ENCODE results near the gene MESD. TPM values are rescaled to one million over a fixed set of nuclear protein-coding genes. Genes with fewer than 3 reads are reported as not detected.

MESD gene
- total and polyA plus RNA-seq, 9 of the 15 experiments (the other 6 are each of a cell fraction or from before 2014, with no cell fraction given), result 11.3 to 39.7 (median 22.8) TPM

DNA sequence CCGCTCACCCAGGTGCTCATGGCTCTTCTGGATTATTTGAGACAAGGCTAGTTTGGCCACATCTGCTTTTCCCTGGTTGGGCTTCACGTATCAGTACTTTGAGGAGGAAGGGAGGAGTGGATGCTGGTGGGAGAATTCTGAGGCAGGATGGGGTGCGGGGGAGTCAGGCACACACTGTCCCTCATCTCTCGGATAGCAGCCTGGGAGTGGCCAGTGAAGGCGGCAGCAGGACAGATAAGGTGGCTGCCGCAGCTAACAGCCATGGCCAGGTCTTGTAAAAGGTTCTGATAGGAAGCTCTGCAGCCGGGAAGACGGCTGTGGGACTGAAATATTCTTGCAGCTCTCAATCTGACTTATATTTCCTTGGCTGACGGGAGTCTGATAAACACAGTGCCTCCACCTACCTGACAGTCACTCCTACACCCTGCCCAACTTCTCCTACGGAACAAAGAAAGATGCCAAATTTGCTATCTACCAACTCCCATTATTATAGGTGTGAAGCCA, 87.3 kb downstream of the MESD start (continued):
- TF ChIP-seq, protein P1, sequence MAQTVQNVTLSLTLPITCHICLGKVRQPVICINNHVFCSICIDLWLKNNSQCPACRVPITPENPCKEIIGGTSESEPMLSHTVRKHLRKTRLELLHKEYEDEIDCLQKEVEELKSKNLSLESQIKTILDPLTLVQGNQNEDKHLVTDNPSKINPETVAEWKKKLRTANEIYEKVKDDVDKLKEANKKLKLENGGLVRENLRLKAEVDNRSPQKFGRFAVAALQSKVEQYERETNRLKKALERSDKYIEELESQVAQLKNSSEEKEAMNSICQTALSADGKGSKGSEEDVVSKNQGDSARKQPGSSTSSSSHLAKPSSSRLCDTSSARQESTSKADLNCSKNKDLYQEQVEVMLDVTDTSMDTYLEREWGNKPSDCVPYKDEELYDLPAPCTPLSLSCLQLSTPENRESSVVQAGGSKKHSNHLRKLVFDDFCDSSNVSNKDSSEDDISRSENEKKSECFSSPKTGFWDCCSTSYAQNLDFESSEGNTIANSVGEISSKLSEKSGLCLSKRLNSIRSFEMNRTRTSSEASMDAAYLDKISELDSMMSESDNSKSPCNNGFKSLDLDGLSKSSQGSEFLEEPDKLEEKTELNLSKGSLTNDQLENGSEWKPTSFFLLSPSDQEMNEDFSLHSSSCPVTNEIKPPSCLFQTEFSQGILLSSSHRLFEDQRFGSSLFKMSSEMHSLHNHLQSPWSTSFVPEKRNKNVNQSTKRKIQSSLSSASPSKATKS (CRISPR knock-in tag; IDR thresholded peaks at IDR 0.05), result no peak
- TF ChIP-seq, protein P2, sequence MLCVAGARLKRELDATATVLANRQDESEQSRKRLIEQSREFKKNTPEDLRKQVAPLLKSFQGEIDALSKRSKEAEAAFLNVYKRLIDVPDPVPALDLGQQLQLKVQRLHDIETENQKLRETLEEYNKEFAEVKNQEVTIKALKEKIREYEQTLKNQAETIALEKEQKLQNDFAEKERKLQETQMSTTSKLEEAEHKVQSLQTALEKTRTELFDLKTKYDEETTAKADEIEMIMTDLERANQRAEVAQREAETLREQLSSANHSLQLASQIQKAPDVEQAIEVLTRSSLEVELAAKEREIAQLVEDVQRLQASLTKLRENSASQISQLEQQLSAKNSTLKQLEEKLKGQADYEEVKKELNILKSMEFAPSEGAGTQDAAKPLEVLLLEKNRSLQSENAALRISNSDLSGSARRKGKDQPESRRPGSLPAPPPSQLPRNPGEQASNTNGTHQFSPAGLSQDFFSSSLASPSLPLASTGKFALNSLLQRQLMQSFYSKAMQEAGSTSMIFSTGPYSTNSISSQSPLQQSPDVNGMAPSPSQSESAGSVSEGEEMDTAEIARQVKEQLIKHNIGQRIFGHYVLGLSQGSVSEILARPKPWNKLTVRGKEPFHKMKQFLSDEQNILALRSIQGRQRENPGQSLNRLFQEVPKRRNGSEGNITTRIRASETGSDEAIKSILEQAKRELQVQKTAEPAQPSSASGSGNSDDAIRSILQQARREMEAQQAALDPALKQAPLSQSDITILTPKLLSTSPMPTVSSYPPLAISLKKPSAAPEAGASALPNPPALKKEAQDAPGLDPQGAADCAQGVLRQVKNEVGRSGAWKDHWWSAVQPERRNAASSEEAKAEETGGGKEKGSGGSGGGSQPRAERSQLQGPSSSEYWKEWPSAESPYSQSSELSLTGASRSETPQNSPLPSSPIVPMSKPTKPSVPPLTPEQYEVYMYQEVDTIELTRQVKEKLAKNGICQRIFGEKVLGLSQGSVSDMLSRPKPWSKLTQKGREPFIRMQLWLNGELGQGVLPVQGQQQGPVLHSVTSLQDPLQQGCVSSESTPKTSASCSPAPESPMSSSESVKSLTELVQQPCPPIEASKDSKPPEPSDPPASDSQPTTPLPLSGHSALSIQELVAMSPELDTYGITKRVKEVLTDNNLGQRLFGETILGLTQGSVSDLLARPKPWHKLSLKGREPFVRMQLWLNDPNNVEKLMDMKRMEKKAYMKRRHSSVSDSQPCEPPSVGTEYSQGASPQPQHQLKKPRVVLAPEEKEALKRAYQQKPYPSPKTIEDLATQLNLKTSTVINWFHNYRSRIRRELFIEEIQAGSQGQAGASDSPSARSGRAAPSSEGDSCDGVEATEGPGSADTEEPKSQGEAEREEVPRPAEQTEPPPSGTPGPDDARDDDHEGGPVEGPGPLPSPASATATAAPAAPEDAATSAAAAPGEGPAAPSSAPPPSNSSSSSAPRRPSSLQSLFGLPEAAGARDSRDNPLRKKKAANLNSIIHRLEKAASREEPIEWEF (CRISPR knock-in tag; IDR thresholded peaks at IDR 0.05), result no peak
- TF ChIP-seq ZNF124 (CRISPR knock-in tag; IDR thresholded peaks at IDR 0.05) (no peak), HSF4 (CRISPR knock-in tag; IDR thresholded peaks at IDR 0.05; ENCODE audit: borderline replicate concordance) (no peak), BRF1 (IDR thresholded peaks at IDR 0.05; ENCODE audit: borderline replicate concordance, extremely low read depth, insufficient read length) (no peak), CREM (IDR thresholded peaks at IDR 0.05; ENCODE audit: low read depth) (peak; percentile 46), TGIF2 (CRISPR knock-in tag; IDR thresholded peaks at IDR 0.05) (no peak)
- TF ChIP-seq, protein P3, sequence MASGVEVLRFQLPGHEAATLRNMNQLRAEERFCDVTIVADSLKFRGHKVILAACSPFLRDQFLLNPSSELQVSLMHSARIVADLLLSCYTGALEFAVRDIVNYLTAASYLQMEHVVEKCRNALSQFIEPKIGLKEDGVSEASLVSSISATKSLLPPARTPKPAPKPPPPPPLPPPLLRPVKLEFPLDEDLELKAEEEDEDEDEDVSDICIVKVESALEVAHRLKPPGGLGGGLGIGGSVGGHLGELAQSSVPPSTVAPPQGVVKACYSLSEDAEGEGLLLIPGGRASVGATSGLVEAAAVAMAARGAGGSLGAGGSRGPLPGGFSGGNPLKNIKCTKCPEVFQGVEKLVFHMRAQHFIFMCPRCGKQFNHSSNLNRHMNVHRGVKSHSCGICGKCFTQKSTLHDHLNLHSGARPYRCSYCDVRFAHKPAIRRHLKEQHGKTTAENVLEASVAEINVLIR (CRISPR knock-in tag; IDR thresholded peaks at IDR 0.05), result no peak
- TF ChIP-seq, protein P4, sequence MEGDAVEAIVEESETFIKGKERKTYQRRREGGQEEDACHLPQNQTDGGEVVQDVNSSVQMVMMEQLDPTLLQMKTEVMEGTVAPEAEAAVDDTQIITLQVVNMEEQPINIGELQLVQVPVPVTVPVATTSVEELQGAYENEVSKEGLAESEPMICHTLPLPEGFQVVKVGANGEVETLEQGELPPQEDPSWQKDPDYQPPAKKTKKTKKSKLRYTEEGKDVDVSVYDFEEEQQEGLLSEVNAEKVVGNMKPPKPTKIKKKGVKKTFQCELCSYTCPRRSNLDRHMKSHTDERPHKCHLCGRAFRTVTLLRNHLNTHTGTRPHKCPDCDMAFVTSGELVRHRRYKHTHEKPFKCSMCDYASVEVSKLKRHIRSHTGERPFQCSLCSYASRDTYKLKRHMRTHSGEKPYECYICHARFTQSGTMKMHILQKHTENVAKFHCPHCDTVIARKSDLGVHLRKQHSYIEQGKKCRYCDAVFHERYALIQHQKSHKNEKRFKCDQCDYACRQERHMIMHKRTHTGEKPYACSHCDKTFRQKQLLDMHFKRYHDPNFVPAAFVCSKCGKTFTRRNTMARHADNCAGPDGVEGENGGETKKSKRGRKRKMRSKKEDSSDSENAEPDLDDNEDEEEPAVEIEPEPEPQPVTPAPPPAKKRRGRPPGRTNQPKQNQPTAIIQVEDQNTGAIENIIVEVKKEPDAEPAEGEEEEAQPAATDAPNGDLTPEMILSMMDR (IDR thresholded peaks at IDR 0.05 in 2 of 3, conservative IDR thresholded peaks at IDR 0.05 in 1 of 3; ENCODE audit: insufficient read depth in 2 of 3, low read depth in 1 of 3, low read length in 3 of 3), result no peak
- TF ChIP-seq, protein P5, sequence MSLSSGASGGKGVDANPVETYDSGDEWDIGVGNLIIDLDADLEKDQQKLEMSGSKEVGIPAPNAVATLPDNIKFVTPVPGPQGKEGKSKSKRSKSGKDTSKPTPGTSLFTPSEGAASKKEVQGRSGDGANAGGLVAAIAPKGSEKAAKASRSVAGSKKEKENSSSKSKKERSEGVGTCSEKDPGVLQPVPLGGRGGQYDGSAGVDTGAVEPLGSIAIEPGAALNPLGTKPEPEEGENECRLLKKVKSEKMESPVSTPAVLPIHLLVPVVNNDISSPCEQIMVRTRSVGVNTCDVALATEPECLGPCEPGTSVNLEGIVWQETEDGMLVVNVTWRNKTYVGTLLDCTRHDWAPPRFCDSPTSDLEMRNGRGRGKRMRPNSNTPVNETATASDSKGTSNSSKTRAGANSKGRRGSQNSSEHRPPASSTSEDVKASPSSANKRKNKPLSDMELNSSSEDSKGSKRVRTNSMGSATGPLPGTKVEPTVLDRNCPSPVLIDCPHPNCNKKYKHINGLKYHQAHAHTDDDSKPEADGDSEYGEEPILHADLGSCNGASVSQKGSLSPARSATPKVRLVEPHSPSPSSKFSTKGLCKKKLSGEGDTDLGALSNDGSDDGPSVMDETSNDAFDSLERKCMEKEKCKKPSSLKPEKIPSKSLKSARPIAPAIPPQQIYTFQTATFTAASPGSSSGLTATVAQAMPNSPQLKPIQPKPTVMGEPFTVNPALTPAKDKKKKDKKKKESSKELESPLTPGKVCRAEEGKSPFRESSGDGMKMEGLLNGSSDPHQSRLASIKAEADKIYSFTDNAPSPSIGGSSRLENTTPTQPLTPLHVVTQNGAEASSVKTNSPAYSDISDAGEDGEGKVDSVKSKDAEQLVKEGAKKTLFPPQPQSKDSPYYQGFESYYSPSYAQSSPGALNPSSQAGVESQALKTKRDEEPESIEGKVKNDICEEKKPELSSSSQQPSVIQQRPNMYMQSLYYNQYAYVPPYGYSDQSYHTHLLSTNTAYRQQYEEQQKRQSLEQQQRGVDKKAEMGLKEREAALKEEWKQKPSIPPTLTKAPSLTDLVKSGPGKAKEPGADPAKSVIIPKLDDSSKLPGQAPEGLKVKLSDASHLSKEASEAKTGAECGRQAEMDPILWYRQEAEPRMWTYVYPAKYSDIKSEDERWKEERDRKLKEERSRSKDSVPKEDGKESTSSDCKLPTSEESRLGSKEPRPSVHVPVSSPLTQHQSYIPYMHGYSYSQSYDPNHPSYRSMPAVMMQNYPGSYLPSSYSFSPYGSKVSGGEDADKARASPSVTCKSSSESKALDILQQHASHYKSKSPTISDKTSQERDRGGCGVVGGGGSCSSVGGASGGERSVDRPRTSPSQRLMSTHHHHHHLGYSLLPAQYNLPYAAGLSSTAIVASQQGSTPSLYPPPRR (CRISPR knock-in tag; IDR thresholded peaks at IDR 0.05; ENCODE audit: borderline replicate concordance), result no peak
